A673 (cell line): Measurements from ENCODE around the gene CPA1.

Source experiments
- CTCF ChIP-seq: fragments of 300-800, 200-600 bp; sonication (generic); conservative IDR thresholded peaks from 2 replicates; pipeline ENCODE4 v1.5.1; 2017; ENCODE audit warnings: low read depth, mild to moderate bottlenecking, antibody characterized with exemption, low read length, moderate library complexity, mixed read lengths
- EZH2 ChIP-seq: fragments of 200-600 bp; sonication (generic); IDR thresholded peaks from 2 replicates; pipeline ENCODE4 v1.6.1; 2017; ENCODE audit warnings: borderline replicate concordance, low read depth, mild to moderate bottlenecking, mixed read lengths, antibody characterized with exemption, low read length; ENCODE audit not compliant: poor library complexity, severe bottlenecking

- TF ChIP-seq CTCF (no peak), EZH2 (no peak)
Measured at GRCh38 chr7:130417213-130417612, 36.9 kb downstream of the CPA1 start.
